Hair follicular keratinocyte (primary cell): Measurements from ENCODE around the gene ZNF18. TPM values are rescaled to one million over a fixed set of nuclear protein-coding genes. Genes with fewer than 3 reads are reported as not detected.

Experiments
- total RNA-seq: library from RNA; depleted of rRNA; stranded (reverse); fragments of >200 nt; gene quantifications from 2 replicates; pipeline ENCODE4 v1.2.3, GENCODE V29; 2015

Gene ZNF18, protein sequence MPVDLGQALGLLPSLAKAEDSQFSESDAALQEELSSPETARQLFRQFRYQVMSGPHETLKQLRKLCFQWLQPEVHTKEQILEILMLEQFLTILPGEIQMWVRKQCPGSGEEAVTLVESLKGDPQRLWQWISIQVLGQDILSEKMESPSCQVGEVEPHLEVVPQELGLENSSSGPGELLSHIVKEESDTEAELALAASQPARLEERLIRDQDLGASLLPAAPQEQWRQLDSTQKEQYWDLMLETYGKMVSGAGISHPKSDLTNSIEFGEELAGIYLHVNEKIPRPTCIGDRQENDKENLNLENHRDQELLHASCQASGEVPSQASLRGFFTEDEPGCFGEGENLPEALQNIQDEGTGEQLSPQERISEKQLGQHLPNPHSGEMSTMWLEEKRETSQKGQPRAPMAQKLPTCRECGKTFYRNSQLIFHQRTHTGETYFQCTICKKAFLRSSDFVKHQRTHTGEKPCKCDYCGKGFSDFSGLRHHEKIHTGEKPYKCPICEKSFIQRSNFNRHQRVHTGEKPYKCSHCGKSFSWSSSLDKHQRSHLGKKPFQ
- 4.7 and 6.8 TPM in 2 replicates for total RNA-seq

DNA sequence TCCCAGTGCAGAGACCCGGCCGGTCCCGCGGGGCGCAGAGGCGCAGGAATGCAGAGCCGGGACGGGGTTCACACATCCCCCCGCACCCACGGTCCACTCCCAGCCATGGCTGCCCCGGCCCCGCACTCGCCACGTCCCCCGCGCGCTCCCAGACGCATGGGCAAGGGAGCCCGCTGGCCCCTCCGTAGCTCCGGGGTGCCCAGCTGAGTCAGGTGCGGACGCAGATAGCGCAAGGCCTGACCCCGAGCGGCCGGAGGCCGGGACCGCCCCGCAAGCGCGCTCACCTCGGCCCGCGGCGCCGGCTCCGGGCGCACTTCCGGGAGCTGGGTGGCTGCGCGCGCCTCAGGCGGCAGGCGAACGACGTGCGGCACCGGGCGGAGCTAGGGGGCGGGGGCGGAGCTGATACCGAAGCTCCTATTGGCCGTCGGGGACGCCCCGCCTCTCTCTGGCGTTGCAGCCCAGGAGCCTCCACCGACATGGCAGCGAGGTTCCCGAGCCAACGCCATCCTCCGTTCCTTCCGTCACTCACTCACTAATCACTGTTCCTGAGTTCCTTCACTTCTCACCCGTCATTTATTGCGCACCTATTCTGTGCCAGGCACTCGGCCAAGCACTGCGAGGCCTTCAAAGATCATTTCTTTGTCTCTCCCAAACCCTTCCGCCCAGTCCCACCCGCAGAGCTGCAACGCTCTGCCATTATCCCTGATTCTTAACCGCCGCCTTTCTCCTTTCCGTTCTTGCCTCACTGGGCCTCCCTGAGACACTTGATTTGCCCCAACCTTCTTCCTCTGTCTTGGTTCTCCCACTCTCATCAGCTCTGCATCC is at the start of gene ZNF18:
ZNF18 (minus strand) TSS at position 329 of the 825 bp plus-strand sequence. CDS start 4,646 bp downstream, outside the sequence.

DNA sequence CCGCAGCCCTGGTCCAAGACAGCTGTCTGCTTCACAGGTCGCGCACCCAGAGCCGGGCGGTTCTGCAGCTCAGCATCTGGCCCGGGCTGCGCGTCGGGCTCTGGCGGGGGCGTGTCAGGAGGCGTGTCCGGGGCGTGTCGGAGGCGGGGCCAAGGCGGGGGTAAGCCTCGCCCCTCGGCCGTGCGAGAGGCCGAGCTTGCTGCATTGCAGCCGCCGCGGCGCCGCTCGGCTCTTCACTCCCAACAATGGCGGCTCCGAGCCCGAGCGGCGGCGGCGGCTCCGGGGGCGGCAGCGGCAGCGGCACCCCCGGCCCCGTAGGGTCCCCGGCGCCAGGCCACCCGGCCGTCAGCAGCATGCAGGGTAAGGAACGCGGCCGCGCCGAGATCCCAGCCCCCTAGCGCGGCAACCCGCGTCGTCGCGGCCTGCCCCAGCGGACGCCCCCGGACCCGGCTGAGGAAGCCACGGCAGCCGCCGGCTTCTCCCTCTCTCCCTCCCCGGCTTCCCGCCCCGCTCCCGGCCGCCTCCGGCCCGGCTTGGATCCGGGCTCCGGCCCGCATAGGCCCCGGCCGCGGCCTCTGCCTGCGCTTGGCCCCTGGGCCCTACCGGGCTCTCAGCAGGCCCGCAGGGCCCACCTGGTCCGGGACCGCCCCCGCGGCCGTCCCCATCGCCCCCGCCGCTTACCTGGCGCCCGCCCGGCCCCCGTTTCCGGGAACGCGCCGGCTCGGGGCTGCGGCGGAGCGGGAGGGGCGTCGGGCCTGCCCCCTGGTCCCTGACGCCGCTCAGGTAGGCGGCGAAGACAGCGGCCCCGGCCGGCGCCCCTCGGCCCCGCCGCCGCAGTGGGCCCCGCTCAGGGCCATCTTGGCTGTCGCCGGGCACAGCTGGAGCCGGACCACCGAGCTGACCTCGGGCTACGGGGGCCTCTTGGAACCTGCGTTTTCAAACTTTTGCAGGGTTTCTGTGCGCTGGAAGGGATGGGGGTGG is 23.7 kb upstream of the ZNF18 start, which contains the start of gene MAP2K4:
MAP2K4 (plus strand) TSS at position 236 of the 981 bp plus-strand sequence; CDS start at position 246, 10 bp downstream.

Other genes starting within 250 kb of the ZNF18 start
- 24.6 and 24.8 TPM in 2 replicates for gene MAP2K4, start 23.4 kb upstream of the ZNF18 start, total RNA-seq